ENCODE results near the gene CRIM1.

CRIM1 gene

DNA sequence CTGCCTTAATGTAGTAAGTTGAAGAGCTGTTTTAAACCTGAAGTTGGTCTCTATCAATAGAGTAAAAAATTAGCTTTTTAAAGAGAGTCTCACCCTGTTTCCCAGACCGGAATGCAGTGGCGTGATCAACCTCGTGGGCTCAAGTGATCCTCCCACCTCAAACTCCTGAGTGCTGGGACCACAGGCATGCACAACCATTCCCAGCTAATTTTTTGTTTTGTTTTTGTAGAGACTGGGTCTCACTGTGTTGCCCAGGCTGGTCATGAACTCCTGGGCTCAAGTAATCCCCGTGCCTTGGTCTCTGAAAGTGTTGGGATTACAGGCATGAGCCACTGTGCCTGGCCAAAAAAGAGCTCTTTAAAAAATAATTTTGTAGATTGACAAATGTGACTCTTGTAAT is 40.3 kb downstream of the CRIM1 start:
- H3K9me3 ChIP-seq (ENCODE audit: insufficient read depth, low read length) = no peaks in the 10 kb centered on the region
- H3K4me3 ChIP-seq (ENCODE audit: insufficient read length, low read depth) = no peak overlapping the region
- H3K36me3 ChIP-seq (ENCODE audit: insufficient read depth, insufficient read length, low read length) = peaks cover 18% of the 10 kb centered on the region
- no peak for DNase-seq (ENCODE audit: low read depth, low spot score)
- H3K4me1 ChIP-seq (ENCODE audit: insufficient read depth, insufficient read length) = peaks cover 2% of the 10 kb centered on the region
- no peak for TF ChIP-seq SUZ12 (IDR thresholded peaks at IDR 0.05; ENCODE audit: extremely low read depth, insufficient read depth, insufficient read length)
- no peak for TF ChIP-seq YY1 (IDR thresholded peaks at IDR 0.05; ENCODE audit: insufficient read depth, insufficient read length)
- TF ChIP-seq ZNF274 (IDR thresholded peaks at IDR 0.05; ENCODE audit: low read depth, low read length) = no peak
- no peaks in the 10 kb centered on the region for H3K27me3 ChIP-seq (ENCODE audit: insufficient read depth, insufficient read length)
- H3K9ac ChIP-seq (ENCODE audit: insufficient read length, low read depth) = no peak overlapping the region

GRCh38 chr2:36396878-36397539 is 41.4 kb downstream of the CRIM1 start:
- DNase-seq (ENCODE audit: low read depth, low spot score) = no peak
- Histone ChIP-seq H3K4me3 (ENCODE audit: insufficient read length, low read depth) (no peak overlapping the region), H3K36me3 (ENCODE audit: insufficient read depth, insufficient read length, low read length) (peaks cover 27% of the 10 kb centered on the region), H3K27me3 (ENCODE audit: insufficient read depth, insufficient read length) (no peaks in the 10 kb centered on the region), H3K9me3 (ENCODE audit: insufficient read depth, low read length) (no peaks in the 10 kb centered on the region), H3K4me1 (ENCODE audit: insufficient read depth, insufficient read length) (peaks cover 2% of the 10 kb centered on the region), H3K9ac (ENCODE audit: insufficient read length, low read depth) (no peak overlapping the region)
- TF ChIP-seq SUZ12 (IDR thresholded peaks at IDR 0.05; ENCODE audit: extremely low read depth, insufficient read depth, insufficient read length) (no peak), YY1 (IDR thresholded peaks at IDR 0.05; ENCODE audit: insufficient read depth, insufficient read length) (no peak), ZNF274 (IDR thresholded peaks at IDR 0.05; ENCODE audit: low read depth, low read length) (no peak)

DNA sequence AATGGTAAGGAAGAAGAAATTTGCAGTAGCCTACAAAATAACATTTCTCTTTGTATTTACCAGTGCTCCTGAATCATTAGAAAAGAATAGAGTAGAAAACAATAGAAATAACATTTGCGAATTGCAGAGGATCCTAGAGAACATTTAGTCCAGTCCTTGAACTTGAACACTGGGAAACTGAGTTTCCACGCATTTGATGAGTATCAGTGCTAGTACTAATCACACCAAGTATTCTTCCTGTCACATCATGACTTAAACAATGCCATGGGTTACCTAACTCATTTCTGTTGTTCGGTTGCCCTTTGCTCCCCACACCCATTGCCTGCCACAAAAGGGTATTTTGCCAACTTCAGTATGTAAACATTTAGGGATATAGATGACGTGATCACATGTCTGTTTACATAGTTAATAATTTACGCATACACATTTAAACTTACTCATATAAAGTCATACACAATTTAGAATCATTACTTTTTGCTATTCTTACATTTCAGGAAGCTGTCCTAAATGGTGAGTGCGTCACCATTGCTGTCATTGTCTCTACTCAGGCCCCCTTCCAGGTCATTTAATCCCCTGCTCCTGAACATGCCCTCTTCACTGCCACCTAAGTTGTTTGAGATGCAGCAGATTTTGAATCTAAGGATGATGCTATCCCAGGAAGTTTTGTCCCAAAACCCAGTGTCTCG is 42.3 kb downstream of the CRIM1 start:
- no peak for DNase-seq (ENCODE audit: low read depth, low spot score)
- no peak overlapping the region for H3K9ac ChIP-seq (ENCODE audit: insufficient read length, low read depth)

DNA sequence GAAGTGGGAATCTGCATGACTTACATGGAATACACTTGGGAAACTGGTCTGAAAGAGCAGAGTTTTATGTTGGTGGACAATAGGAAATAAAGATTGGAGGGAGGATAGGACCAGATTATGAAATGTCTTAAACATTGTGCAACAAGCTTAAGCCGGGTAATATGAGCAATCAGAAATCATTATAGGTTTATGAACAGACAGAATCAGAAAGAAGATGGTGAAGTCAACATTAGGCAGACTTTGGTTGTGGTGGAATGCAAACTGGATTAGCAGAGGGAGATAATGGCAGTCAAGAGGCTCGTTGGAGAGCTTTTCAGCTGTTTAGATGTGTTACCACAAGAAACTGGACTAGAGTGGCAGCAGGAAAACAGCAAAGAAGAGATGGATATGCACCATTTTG is 43.5 kb downstream of the CRIM1 start:
- H3K9ac ChIP-seq (ENCODE audit: insufficient read length, low read depth) = no peak overlapping the region
- H3K9me3 ChIP-seq (ENCODE audit: insufficient read depth, low read length) = no peaks in the 10 kb centered on the region
- H3K4me1 ChIP-seq (ENCODE audit: insufficient read depth, insufficient read length) = no peaks in the 10 kb centered on the region
- H3K4me3 ChIP-seq (ENCODE audit: insufficient read length, low read depth) = no peak overlapping the region
- peaks cover 27% of the 10 kb centered on the region for H3K36me3 ChIP-seq (ENCODE audit: insufficient read depth, insufficient read length, low read length)
- DNase-seq (ENCODE audit: low read depth, low spot score) = no peak
- H3K27me3 ChIP-seq (ENCODE audit: insufficient read depth, insufficient read length) = no peaks in the 10 kb centered on the region
- TF ChIP-seq ZNF274 (IDR thresholded peaks at IDR 0.05; ENCODE audit: low read depth, low read length) (no peak), SUZ12 (IDR thresholded peaks at IDR 0.05; ENCODE audit: extremely low read depth, insufficient read depth, insufficient read length) (no peak), YY1 (IDR thresholded peaks at IDR 0.05; ENCODE audit: insufficient read depth, insufficient read length) (no peak)

More for the DNA sequence above, 42.3 kb downstream of the CRIM1 start:
- H3K9me3 ChIP-seq (ENCODE audit: insufficient read depth, low read length) = no peaks in the 10 kb centered on the region
- no peak overlapping the region for H3K4me3 ChIP-seq (ENCODE audit: insufficient read length, low read depth)
- peaks cover 2% of the 10 kb centered on the region for H3K4me1 ChIP-seq (ENCODE audit: insufficient read depth, insufficient read length)
- no peaks in the 10 kb centered on the region for H3K27me3 ChIP-seq (ENCODE audit: insufficient read depth, insufficient read length)
- H3K36me3 ChIP-seq (ENCODE audit: insufficient read depth, insufficient read length, low read length) = peaks cover 27% of the 10 kb centered on the region
- TF ChIP-seq ZNF274 (IDR thresholded peaks at IDR 0.05; ENCODE audit: low read depth, low read length) (no peak), YY1 (IDR thresholded peaks at IDR 0.05; ENCODE audit: insufficient read depth, insufficient read length) (no peak), SUZ12 (IDR thresholded peaks at IDR 0.05; ENCODE audit: extremely low read depth, insufficient read depth, insufficient read length) (no peak)

DNA sequence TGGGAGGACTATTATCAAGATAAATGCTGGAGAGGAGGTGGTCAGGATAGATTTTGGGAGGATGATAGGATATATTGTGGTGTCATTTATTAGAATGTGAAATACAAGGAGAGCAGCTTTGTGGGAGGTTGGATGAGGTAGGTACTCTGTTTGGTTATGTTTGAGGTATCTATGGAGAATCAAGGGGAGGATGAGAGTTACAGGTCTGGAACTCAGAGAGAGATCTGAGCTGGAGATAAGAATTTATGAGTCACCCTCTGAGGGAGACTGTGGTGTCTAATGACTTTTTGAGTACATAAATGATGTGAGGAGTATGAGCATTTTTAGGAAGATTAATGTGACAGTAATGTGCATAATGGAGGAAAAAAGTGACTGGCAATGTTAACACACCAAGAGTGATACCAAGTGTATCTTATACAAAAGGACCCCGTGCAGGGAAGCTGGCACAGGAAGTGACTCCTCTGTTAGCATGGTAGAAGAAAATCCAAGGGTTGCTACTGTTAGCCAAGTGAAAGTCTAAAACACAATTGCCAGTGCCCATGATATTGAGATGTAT is 48.2 kb downstream of the CRIM1 start:
- H3K4me3 ChIP-seq (ENCODE audit: insufficient read length, low read depth) = no peak overlapping the region

GRCh38 chr2:36404318-36404717 is 48.7 kb downstream of the CRIM1 start:
- H3K4me1 ChIP-seq (ENCODE audit: insufficient read depth, insufficient read length) = peaks cover 3% of the 10 kb centered on the region
- H3K36me3 ChIP-seq (ENCODE audit: insufficient read depth, insufficient read length, low read length) = peaks cover 9% of the 10 kb centered on the region
- no peaks in the 10 kb centered on the region for H3K27me3 ChIP-seq (ENCODE audit: insufficient read depth, insufficient read length)
- H3K4me3 ChIP-seq (ENCODE audit: insufficient read length, low read depth) = no peak overlapping the region
- TF ChIP-seq ZNF274 (IDR thresholded peaks at IDR 0.05; ENCODE audit: low read depth, low read length) (no peak), SUZ12 (IDR thresholded peaks at IDR 0.05; ENCODE audit: extremely low read depth, insufficient read depth, insufficient read length) (no peak), YY1 (IDR thresholded peaks at IDR 0.05; ENCODE audit: insufficient read depth, insufficient read length) (no peak)
- H3K9me3 ChIP-seq (ENCODE audit: insufficient read depth, low read length) = no peaks in the 10 kb centered on the region
- no peak for DNase-seq (ENCODE audit: low read depth, low spot score)
- no peak overlapping the region for H3K9ac ChIP-seq (ENCODE audit: insufficient read length, low read depth)

More for the DNA sequence above, 48.2 kb downstream of the CRIM1 start:
- Histone ChIP-seq H3K9me3 (ENCODE audit: insufficient read depth, low read length) (no peaks in the 10 kb centered on the region), H3K4me1 (ENCODE audit: insufficient read depth, insufficient read length) (peaks cover 3% of the 10 kb centered on the region), H3K27me3 (ENCODE audit: insufficient read depth, insufficient read length) (no peaks in the 10 kb centered on the region), H3K9ac (ENCODE audit: insufficient read length, low read depth) (no peak overlapping the region), H3K36me3 (ENCODE audit: insufficient read depth, insufficient read length, low read length) (peaks cover 9% of the 10 kb centered on the region)
- TF ChIP-seq ZNF274 (IDR thresholded peaks at IDR 0.05; ENCODE audit: low read depth, low read length) = no peak
- TF ChIP-seq SUZ12 (IDR thresholded peaks at IDR 0.05; ENCODE audit: extremely low read depth, insufficient read depth, insufficient read length) = no peak
- no peak for TF ChIP-seq YY1 (IDR thresholded peaks at IDR 0.05; ENCODE audit: insufficient read depth, insufficient read length)
- no peak for DNase-seq (ENCODE audit: low read depth, low spot score)

- no peak overlapping the region for H3K4me3 ChIP-seq (ENCODE audit: insufficient read length, low read depth)
These were observed 49.2 kb downstream of the CRIM1 start for GRCh38 chr2:36404754-36405153.

More at GRCh38 chr2:36404754-36405153, 49.2 kb downstream of the CRIM1 start:
- Histone ChIP-seq H3K9me3 (ENCODE audit: insufficient read depth, low read length) (no peaks in the 10 kb centered on the region), H3K9ac (ENCODE audit: insufficient read length, low read depth) (no peak overlapping the region), H3K36me3 (ENCODE audit: insufficient read depth, insufficient read length, low read length) (peaks cover 9% of the 10 kb centered on the region), H3K4me1 (ENCODE audit: insufficient read depth, insufficient read length) (peaks cover 3% of the 10 kb centered on the region), H3K27me3 (ENCODE audit: insufficient read depth, insufficient read length) (no peaks in the 10 kb centered on the region)
- TF ChIP-seq YY1 (IDR thresholded peaks at IDR 0.05; ENCODE audit: insufficient read depth, insufficient read length) = no peak
- TF ChIP-seq SUZ12 (IDR thresholded peaks at IDR 0.05; ENCODE audit: extremely low read depth, insufficient read depth, insufficient read length) = no peak
- TF ChIP-seq ZNF274 (IDR thresholded peaks at IDR 0.05; ENCODE audit: low read depth, low read length) = no peak
- DNase-seq (ENCODE audit: low read depth, low spot score) = no peak
